GM12874 (cell line): ENCODE measurements around the gene ATP1B1.

ENCODE experiments used
- TF ChIP-seq, protein P1 (sequence below): IDR thresholded peaks from 2 replicates; pipeline ENCODE4 v1.5.1; 2011; ENCODE audit warnings: low read depth, mild to moderate bottlenecking, control low read depth, low read length, moderate library complexity; ENCODE audit not compliant: insufficient read depth

ATP1B1 gene

DNA sequence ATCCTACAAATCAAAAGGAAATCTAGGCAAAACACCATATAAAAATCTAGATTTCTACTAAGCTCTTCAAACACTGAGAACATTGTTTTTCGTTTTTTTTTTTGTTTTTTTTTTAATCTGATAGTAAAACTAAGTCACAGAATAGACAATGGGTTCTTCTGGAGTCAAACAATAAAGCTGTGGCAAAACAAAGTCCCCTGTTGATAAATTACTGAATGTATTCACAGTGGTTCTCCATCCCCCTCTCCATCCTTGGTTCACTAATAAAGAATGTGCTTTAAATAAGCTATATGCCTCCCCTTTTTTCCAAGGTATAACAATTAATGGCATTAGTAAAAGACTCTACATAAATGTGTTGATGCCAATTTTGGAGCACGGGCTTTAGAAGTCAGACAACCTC is 16.7 kb upstream of the ATP1B1 start:
- TF ChIP-seq, protein P1, sequence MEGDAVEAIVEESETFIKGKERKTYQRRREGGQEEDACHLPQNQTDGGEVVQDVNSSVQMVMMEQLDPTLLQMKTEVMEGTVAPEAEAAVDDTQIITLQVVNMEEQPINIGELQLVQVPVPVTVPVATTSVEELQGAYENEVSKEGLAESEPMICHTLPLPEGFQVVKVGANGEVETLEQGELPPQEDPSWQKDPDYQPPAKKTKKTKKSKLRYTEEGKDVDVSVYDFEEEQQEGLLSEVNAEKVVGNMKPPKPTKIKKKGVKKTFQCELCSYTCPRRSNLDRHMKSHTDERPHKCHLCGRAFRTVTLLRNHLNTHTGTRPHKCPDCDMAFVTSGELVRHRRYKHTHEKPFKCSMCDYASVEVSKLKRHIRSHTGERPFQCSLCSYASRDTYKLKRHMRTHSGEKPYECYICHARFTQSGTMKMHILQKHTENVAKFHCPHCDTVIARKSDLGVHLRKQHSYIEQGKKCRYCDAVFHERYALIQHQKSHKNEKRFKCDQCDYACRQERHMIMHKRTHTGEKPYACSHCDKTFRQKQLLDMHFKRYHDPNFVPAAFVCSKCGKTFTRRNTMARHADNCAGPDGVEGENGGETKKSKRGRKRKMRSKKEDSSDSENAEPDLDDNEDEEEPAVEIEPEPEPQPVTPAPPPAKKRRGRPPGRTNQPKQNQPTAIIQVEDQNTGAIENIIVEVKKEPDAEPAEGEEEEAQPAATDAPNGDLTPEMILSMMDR, result no peak

DNA sequence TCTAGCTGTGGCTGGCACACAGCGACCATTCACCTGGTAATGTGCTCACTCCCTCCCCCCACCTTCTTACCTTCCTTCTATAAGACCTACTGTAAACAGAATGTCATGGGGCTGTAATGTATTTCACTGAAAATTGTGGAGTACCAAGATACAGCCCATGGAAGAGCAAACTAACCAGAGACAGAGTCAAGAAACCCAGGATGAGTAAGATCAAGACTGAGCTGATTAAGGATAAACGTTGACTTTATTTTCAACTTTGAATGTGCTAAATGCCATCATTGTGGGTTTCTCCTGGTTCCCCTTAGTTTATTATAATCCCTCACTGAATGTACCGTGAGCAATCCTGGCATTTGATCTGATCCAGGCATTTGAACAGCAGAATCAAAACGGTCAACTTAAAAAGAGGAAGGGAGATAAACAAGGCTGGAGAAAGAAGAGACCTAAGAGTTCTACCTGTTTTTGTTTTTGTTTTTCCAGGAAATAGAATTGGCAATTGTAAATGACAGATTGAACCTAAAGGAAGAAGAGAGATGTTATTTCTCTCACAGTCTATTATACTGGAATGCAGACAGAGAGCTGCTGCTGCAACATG is 16.1 kb upstream of the ATP1B1 start:
- TF ChIP-seq, protein P1, result no peak

DNA sequence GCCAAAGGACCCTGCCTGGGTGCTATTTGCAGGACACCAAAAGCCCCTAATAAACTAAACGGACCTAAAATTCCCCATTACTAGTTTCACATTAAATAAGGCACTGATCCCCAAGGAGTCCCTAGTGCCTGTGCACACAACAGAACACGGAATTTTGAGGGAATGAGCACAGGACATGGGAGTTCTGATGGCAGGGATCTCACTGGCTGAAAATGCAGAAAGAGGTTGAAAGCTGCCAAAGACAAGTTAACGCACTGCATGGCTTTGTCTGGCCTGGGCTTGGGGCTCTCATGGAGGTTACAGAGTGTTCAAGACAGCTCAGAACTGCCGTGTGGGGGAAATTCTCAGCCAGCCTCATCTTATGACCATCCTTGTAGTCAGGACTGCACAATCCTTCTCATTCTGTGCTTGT is 15.6 kb upstream of the ATP1B1 start:
- TF ChIP-seq, protein P1, result no peak

DNA sequence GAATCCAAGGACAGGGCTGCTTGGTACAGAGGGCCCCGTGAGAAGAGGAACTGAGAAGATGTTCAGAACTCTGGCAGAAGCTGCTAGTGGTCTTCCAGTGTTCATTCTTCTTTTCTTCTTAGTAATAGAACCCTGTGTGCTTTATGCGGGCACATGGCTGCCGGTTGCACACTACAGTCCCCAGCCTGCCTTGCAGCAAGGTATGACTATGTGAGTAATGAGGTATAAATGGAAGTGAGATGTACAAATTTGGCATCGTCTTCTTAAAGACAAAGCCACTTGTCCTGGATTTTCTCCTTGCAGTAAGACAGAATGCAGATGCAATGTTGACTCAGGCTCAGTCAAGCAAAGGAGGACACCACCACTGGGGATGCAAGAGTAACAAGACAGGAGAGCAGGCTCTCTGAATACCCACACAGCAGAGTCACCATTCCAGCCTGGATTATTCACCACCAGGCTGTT is 15.0 kb upstream of the ATP1B1 start:
- TF ChIP-seq, protein P1, result no peak

DNA sequence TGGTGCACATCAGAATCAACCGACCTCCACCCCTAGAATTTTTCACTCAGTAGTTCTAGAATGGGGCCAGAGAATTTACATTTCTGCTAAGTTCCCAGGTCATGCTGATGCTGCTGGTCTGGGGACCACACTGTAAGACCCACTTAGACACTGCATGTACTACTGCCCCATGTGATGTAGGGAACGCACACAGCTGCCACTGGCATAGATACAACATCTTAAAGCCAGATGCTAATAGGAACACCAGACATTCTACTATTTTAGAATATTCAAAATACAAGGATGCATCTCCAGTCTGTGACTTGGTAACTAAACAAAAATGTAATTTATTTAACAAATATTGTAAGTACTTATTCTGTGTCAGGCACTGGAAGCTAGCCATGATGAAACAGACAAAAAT is 14.1 kb upstream of the ATP1B1 start:
- TF ChIP-seq, protein P1, result no peak

DNA sequence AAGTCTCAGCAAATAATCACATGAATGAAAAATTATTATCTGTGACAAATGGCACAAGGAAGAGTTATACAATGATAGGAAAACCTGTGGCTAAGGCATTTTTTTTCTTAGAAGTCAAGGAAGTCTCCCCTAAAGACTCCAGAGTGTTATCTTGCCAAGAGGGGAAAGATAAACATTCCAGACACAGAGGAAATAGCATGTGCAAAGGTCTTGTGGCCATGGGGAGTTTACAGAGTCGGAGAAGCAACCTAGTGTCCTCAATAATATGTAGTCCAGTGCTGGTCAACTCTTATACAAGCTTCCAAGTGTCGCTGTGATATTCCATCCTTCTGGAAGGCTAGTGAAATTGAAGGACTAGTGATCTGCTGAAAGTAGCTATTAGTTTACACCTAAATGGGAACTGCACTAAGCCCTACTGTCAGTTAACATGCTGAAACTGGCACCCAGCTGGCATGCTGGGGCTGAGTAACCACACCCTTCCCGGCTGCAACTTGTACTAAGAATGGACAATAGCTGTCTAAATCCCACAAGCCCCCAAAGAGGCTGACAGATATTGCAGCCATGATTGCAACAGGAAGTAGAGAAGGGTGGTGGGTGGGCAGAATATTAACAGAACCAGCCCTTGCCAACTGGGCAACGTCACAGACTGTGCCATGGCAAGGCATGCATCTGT is 11.5 kb upstream of the ATP1B1 start:
- TF ChIP-seq, protein P1, result no peak

DNA sequence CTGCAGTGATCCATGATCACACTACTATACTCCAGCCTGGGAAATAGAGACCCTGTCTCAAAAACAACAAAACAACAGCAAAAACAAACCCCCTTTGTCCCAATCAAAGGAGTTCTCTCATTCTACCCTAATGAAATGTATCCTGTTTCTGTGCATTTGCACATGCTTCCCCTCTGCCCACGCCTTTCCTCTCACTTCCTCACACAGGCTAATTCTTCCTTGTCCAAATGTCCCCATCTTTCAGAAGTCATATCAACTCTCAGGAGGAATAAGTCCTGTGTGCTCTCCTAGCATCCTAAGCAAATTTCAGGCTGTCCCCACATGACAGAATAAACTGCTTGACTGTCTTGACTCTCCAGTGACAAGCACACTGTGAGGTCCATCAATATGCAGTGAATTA is 8.1 kb upstream of the ATP1B1 start:
- TF ChIP-seq, protein P1, result no peak
